OCI-LY1 (cell line): ENCODE results near the gene PMM1.

Experiments used
- EZH2 ChIP-seq: fragments of 200-600 bp; sonication (generic), shearing (Covaris generic); IDR thresholded peaks from 2 replicates; pipeline ENCODE4 v1.8.0; 2017; ENCODE audit warnings: borderline replicate concordance, mixed run types, mild to moderate bottlenecking, antibody characterized with exemption, low read length, moderate library complexity, mixed read lengths
- TF ChIP-seq, protein P1 (sequence below): fragments of 200-600 bp; sonication (generic), shearing (Covaris generic); IDR thresholded peaks from 2 replicates; pipeline ENCODE4 v1.5.1; 2017; ENCODE audit warnings: mild to moderate bottlenecking, antibody characterized with exemption, low read length, moderate library complexity, mixed read lengths

- TF ChIP-seq, protein P1, sequence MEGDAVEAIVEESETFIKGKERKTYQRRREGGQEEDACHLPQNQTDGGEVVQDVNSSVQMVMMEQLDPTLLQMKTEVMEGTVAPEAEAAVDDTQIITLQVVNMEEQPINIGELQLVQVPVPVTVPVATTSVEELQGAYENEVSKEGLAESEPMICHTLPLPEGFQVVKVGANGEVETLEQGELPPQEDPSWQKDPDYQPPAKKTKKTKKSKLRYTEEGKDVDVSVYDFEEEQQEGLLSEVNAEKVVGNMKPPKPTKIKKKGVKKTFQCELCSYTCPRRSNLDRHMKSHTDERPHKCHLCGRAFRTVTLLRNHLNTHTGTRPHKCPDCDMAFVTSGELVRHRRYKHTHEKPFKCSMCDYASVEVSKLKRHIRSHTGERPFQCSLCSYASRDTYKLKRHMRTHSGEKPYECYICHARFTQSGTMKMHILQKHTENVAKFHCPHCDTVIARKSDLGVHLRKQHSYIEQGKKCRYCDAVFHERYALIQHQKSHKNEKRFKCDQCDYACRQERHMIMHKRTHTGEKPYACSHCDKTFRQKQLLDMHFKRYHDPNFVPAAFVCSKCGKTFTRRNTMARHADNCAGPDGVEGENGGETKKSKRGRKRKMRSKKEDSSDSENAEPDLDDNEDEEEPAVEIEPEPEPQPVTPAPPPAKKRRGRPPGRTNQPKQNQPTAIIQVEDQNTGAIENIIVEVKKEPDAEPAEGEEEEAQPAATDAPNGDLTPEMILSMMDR, result no peak
- TF ChIP-seq EZH2, result no peak
Measured at GRCh38 chr22:41621099-41621910, 31.7 kb upstream of the PMM1 start, which contains the start of gene XRCC6.
